ENCODE results near the gene IST1.
"Not testable (repeated sequence)": the region's sequence is repeated elsewhere in the genome, so short reads cannot be mapped to it uniquely, and the experiment has no call there.

The IST1 gene

DNA sequence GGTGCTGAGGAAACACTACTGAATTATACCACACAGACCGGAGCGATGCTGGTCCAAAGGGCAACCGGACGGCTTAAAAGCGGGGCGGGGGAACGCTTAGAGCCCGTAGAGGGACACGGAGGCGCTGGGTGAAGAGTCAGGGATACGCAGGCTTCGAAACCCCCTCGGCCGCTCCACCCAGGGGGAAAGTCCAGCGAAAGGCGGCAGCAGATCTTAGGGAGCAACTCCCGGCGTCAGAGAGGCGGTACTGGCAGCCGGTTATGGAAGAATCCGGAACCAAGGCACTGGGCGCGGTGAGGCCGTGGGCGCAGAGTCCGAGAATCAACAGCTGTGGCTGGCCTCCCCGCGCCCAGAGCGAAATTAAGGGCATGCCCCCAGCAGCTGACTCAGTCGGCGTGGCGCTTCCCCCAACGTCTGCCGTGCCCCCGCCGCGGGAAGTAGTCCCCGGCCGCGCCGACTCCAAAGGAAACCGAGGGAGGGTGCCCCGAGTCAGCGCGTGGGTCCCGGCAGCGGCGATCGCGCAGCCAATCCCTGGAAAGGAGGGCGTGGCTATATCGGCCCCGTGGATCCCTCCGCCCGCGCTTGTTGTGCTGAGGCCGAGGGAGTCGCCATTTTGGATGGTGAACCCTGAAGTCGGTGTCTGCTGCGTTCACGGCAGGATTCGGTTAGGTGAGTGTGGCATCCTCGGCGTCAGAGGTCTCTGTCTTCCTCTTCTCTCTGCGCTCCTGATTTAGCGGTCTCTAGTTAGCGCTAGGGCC, at the start of gene IST1:
TSS of gene IST1 (plus strand) at position 611 of the 758 bp plus-strand sequence. CDS start 20,110 bp downstream, outside the sequence.
- DNase-seq (ENCODE audit: low spot score) = peak; percentile 98

- DNase-seq (ENCODE audit: low spot score) = peak; percentile 91
These were observed 49.5 kb upstream of the IST1 start, which contains the start of gene ATXN1L for GRCh38 chr16:71845639-71846430. Gene ATXN1L, plus strand, starts transcription at chr16:71845976. Its CDS starts 3,765 bp downstream, at chr16:71849741.

DNA sequence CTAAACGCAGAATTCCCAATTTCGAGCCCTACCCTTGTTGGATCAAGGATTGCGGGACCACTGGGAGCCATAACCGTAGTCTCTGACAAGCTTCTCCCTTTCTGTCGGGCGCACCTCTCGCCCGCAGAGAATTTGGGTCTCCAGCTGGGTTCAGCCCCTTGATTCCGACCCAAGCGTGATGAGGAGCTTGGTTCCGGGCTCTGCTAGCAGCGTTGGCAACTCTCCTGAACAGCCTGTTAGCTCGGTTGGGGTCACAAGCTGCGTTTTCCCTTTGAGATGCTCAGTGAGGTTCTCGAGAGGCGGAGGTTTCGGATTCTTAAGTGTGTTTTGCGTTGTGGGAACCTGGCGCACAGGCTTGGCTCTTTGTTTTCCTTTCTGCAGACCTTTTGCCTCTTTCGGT, 48.9 kb upstream of the IST1 start:
- no peak for DNase-seq (ENCODE audit: low spot score)

DNA sequence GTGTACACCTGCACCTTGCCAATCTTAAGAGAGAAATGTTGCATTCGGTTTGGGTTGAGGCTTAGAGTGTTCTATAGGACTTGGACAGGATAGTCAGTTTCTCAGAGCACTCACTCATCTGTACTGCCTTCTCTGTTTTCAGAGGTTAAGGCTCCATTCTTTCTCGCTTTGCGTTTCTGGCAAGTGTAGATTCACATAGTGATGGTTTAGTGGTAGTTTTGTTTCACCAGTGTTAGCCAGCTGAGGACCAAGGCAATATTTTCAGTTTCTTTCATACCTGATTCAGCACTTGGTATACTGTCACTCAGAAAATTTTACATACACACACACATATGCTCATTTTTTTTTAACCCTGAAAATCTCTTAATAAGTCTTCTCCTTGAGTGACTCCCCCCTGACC, 48.2 kb upstream of the IST1 start:
- no peak for DNase-seq (ENCODE audit: low spot score)

- no peak for DNase-seq (ENCODE audit: low spot score)
These were observed 46.7 kb upstream of the IST1 start for GRCh38 chr16:71848622-71849021.

DNA sequence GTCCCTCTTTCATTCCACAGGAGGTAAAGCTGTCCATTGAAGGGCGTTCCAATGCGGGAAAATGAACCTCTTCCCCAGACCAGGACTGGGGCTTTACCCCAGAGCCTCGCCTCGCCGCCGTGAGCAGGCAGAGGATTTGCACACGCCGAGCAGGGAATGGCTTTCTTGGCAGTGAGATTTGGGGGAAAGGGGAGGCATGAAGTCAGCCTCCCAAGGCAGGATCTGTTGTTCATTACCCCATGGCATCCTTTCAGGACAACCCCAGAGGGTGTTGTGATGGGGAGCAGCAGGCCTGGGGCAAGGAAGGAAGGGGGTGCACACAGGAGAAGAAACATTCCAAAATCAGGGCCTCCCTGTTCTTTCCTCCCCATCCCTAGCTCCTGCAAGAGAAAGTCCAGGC, 43.6 kb upstream of the IST1 start:
- DNase-seq (ENCODE audit: low spot score) = no peak

DNA sequence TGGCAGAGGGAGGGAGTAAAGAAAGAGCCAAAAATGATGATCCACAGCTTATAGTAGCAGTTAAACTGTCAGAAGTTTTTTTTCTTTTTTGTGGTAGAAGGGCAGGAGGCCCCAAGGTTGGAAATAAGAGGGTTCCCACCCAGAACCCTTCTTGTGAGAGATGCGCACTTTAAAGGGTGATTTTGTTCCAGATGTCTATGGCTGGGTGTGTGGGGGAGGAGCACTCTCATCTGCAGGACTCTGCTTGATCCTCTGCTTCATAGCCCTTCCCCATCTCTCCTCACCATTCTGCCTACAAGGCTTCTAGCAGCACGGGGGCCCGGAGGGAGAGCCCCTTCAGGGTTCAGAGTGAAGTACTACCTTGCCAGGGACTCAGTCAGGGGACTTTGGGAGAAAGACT, 43.2 kb upstream of the IST1 start:
- DNase-seq (ENCODE audit: low spot score) = no peak

DNA sequence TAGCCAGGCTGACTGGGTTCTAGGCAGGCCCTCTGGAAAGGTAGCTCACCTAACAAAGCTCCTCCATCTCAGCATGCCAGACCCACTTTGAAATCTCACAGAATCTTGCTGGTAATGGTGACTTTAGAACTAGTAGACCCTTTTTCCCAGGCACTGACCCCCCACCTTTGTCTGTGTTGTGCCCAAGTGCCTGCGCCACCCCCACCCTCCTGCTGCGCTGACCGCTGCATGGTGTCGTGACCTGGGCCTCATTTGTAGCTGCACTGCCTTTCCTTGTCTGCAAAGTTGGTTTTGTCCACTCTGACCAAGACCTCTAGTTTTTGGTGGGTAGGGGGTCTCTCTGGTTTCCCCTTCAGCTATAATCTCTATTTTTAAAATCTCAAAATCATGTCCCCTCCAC, 42.8 kb upstream of the IST1 start:
- DNase-seq (ENCODE audit: low spot score) = no peak

DNA sequence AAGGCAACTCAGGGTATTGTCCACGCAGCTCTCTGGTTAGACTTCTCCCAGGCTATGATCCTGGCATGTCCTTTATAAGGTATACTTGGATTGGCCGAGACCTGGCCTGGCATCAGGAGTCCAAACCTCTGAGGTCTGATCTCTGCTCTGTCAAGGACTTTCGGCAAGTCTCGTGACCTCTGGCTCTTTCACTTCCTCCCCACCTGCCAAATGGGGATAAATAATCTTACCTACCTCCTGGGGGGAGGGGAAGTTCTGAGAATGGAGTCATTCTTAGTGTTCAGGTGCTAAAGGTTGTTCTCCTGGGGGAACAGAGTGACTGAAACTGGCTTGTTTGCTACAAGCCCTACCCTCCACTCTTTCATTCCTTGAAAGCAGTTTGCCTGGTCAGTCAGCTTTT, 41.9 kb upstream of the IST1 start:
- DNase-seq (ENCODE audit: low spot score) = no peak

DNA sequence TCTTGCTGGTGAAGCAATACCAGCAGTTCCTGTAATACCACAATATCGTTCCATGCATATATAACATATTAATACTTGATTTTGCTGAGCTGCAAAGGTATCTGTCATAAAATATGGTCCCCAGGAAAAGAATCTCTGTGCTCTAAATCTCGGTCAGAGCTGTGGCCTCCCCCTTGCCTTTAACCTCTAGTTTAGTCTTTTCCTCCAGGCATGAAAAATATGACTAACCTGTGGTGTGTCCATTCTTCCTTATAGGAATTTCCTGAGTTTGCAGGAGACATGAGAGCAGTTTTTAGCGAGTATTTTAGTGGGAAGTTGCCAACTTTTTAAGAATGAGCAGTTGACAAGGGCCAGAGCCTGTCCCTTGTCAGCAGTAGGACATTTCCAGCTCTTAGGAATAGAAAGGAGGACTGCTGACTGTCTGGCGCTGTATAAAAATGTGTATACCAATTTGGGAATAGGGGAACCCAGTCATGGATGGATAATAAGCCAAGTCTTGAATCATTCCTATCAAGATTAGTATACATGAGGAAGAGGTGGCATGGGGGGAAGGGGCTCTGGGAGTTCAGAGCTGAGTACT, 40.9 kb upstream of the IST1 start:
- no peak for DNase-seq (ENCODE audit: low spot score)

DNA sequence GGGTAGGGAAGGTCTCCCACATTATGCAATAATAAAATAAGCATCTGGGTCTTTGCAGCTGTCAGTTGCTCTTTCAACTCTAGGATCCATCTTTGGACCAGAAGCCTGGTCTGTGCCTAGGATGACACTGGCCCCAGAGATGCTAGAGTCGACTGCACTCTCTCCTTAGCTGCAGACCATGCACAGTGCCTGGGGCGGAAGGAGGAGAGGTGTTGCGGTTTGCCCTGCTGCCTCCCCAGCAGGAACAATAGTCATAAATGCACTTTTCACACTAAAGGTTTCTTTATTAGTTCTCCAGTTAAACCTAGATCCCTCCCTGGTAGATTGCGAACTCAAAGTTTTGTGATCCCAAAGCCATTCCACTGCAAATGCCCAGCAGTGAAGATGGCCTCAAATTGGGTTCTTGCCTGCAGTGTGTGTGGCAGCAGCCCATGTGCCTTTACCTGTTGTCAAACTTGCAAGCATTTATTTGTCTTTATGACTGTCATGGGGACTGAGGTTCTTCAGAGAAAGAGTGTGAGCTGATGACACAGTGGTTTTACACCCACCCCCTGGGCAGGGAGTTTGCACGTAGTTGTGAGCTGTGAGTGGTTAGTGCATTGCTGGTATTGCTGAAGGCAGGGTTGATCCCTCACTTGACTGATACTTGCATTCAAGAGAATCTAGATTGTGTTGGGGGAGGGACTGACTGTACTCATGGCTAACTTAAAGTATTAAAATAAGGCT, 39.2 kb upstream of the IST1 start:
- DNase-seq (ENCODE audit: low spot score) = no peak

- no peak for DNase-seq (ENCODE audit: low spot score)
These were observed 35.4 kb upstream of the IST1 start for GRCh38 chr16:71859762-71860521.

- DNase-seq (ENCODE audit: low spot score) = no peak
These were observed 31.3 kb upstream of the IST1 start for GRCh38 chr16:71863995-71864394.

DNA sequence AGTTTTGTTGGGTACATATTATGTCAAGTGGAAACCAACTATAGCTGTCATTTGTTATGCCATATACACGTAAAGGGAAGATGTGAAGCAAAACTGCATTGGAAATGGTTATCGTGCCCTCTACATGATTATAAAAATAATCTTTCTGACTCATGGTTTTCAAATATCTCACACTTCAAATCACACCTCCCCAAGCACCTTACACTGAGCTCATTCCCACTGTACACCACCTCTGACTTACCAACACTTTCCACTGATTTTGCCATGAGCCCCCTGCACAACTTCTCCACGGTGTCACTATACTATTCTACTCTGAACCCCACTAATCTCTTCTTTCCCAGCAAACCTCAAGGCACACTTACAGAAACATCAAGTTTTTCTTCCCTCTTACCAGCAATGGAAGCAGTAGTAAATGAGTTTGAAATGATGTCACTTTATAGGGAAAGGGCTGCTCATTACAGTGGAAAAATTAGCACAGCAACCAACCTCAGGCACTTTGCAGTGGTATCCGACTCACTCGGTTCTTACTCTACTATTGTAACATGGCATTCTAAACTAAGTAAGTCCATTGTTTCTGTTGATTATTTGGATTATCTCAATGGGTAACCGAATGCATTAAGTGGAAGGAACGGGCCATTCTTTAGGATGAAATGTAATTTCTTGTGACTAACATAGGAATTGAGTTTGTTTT, 30.0 kb upstream of the IST1 start:
- DNase-seq (ENCODE audit: low spot score) = no peak

GRCh38 chr16:71867175-71867574, 28.2 kb upstream of the IST1 start:
- not testable (repeated sequence) for DNase-seq (ENCODE audit: low spot score)

- no peak for DNase-seq (ENCODE audit: low spot score)
These were observed 27.4 kb upstream of the IST1 start for GRCh38 chr16:71867939-71868338.

- DNase-seq (ENCODE audit: low spot score) = no peak
These were observed 26.2 kb upstream of the IST1 start for GRCh38 chr16:71869089-71869488.

DNA sequence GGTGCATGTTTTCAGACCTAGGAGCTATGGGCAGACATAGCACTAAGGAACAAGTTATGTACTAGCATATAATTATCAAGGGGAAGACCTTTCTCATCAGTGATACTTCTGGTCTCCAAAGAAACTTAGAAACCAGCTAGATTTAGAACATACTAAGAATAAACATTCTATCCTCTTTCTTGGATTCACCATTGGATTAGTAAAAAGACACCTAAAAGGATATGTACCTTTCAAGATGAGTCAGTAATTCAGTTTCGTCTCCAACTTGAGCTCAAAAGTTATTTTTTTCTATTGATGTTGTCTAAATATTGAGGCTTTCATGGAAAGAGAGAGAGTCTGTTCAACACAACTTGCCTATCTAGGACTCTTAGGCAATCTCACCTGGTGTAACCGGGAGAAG, 24.5 kb upstream of the IST1 start:
- no peak for DNase-seq (ENCODE audit: low spot score)

- DNase-seq (ENCODE audit: low spot score) = no peak
These were observed 22.1 kb upstream of the IST1 start for GRCh38 chr16:71873199-71873598.

GRCh38 chr16:71878911-71879310, 16.4 kb upstream of the IST1 start:
- no peak for DNase-seq (ENCODE audit: low spot score)

- no peak for DNase-seq (ENCODE audit: low spot score)
These were observed 15.2 kb upstream of the IST1 start for GRCh38 chr16:71880176-71880575.
